Hematopoietic multipotent progenitor cell treated with erythropoietin and hydrocortisone succinate and interleukin-3 and kit ligand, for 4 days (in vitro differentiated cells): Measurements from ENCODE around the gene ITGB4.

Source experiments
- DNase-seq: peaks from one replicate; pipeline ENCODE4 v3.0.0-alpha.2; 2015

Gene ITGB4

GRCh38 chr17:75803883-75804282, 82.6 kb downstream of the ITGB4 start:
- DNase-seq: no peak

DNA sequence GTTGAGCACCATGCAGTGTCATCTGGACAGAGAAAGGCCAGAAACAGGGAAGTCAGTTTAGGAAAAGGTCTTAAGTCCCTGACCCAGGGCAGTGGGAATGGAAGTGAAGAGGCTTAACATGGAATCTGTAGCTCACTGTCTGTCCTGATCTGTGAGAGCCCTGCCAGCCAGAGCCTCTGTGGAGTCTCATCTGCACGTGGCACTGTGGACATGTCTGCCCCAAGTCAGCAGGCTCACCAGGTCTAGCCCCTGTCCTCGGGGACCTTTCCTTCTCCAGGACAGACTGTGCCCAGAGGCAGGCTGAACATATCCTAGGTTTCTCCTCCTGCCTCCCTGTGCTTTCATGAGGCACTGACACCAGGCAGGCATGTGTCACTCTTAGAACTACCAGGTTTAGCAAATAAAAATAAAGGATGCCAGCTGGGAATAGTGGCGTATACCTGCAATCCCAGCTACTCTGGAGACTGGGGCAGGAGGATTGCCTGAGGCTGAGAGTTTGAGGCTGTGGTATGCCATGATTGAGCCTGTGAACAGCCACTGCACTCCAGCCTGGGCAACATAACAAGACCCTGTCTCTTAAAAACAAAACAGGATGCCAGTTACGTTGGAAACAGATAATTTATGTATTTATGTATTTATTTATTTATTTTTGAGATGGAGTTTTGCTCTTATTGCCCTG, 85.7 kb downstream of the ITGB4 start:
- no peak for DNase-seq
